Ishikawa (cell line): Measurements from ENCODE around the gene TEAD1.

Experiments used
- CEBPB ChIP-seq: IDR thresholded peaks from 2 replicates; pipeline ENCODE4 v1.6.1; 2012
- CREB1 ChIP-seq: IDR thresholded peaks from 2 replicates; pipeline ENCODE4 v1.6.1; 2012; ENCODE audit warnings: low read depth
- EGR1 ChIP-seq: IDR thresholded peaks from 2 replicates; pipeline ENCODE4 v1.6.1; 2012
- EP300 ChIP-seq: IDR thresholded peaks from 2 replicates; pipeline ENCODE4 v1.6.1; 2012; ENCODE audit warnings: borderline replicate concordance
- FOXM1 ChIP-seq: IDR thresholded peaks from 2 replicates; pipeline ENCODE4 v1.6.1; 2012; ENCODE audit warnings: low read depth, borderline replicate concordance
- MAX ChIP-seq: IDR thresholded peaks from 2 replicates; pipeline ENCODE4 v1.6.1; 2012
- NFIC ChIP-seq: IDR thresholded peaks from 2 replicates; pipeline ENCODE4 v1.6.1; 2012
- RAD21 ChIP-seq: IDR thresholded peaks from 2 replicates; pipeline ENCODE4 v1.6.1; 2012; ENCODE audit warnings: low read depth
- REST ChIP-seq: IDR thresholded peaks from 2 replicates; pipeline ENCODE4 v1.6.1; 2012; ENCODE audit warnings: low read depth, mild to moderate bottlenecking
- TAF1 ChIP-seq: IDR thresholded peaks from 2 replicates; pipeline ENCODE4 v1.6.1; 2012; ENCODE audit warnings: low read depth, mild to moderate bottlenecking
- TCF12 ChIP-seq: IDR thresholded peaks from 2 replicates; pipeline ENCODE4 v1.6.1; 2012; ENCODE audit warnings: low read depth
- TEAD4 ChIP-seq: IDR thresholded peaks from 2 replicates; pipeline ENCODE4 v1.6.1; 2012
- USF1 ChIP-seq: IDR thresholded peaks from 2 replicates; pipeline ENCODE4 v1.6.1; 2012
- YY1 ChIP-seq: IDR thresholded peaks from 2 replicates; pipeline ENCODE4 v1.6.1; 2012; ENCODE audit warnings: low read depth
- ZBTB7A ChIP-seq: IDR thresholded peaks from 2 replicates; pipeline ENCODE4 v1.6.1; 2012; ENCODE audit warnings: low read depth

Gene TEAD1

GRCh38 chr11:12893787-12894672 is 219.8 kb downstream of the TEAD1 start:
- TF ChIP-seq EP300 (peak; percentile 54; the same call in 1 of the 2 replicates), YY1 (no peak), CREB1 (no peak), ZBTB7A (no peak), TCF12 (0 out of 2 replicates have a peak, but pooled peaks have one; percentile 45), NFIC (peak; percentile 31), RAD21 (peak; percentile 85), REST (no peak), FOXM1 (0 out of 2 replicates have a peak, but pooled peaks have one; percentile 29), USF1 (no peak), MAX (peak; percentile 26; the same call in 1 of the 2 replicates), TEAD4 (peak; percentile 97), EGR1 (no peak), CEBPB (no peak)

- no peak for TF ChIP-seq MAX
- no peak for TF ChIP-seq FOXM1
- TF ChIP-seq TAF1: no peak
- TF ChIP-seq EGR1: no peak
- TF ChIP-seq EP300: no peak
- TF ChIP-seq CEBPB: no peak
Measured at GRCh38 chr11:12897390-12897789, 223.2 kb downstream of the TEAD1 start.

- TF ChIP-seq YY1: no peak
- no peak for TF ChIP-seq FOXM1
- TF ChIP-seq RAD21: no peak
- no peak for TF ChIP-seq TEAD4
- no peak for TF ChIP-seq ZBTB7A
- TF ChIP-seq CREB1: no peak
- no peak for TF ChIP-seq EGR1
- TF ChIP-seq TAF1: no peak
- no peak for TF ChIP-seq MAX
- no peak for TF ChIP-seq EP300
- TF ChIP-seq USF1: no peak
- TF ChIP-seq TCF12: no peak
- no peak for TF ChIP-seq NFIC
Measured at GRCh38 chr11:12897867-12898266, 223.6 kb downstream of the TEAD1 start.

- TF ChIP-seq YY1: no peak
- TF ChIP-seq TCF12: no peak
- TF ChIP-seq FOXM1: no peak
- TF ChIP-seq RAD21: no peak
- no peak for TF ChIP-seq EGR1
- no peak for TF ChIP-seq USF1
- TF ChIP-seq ZBTB7A: no peak
- peak; percentile 21; the same call in 1 of the 2 replicates for TF ChIP-seq NFIC
Measured at GRCh38 chr11:12900496-12900895, 226.3 kb downstream of the TEAD1 start.

- TF ChIP-seq CEBPB: no peak
- no peak for TF ChIP-seq EP300
- TF ChIP-seq REST: no peak
- no peak for TF ChIP-seq YY1
- TF ChIP-seq EGR1: no peak
- no peak for TF ChIP-seq TEAD4
- no peak for TF ChIP-seq MAX
- no peak for TF ChIP-seq NFIC
- no peak for TF ChIP-seq ZBTB7A
- no peak for TF ChIP-seq CREB1
- no peak for TF ChIP-seq FOXM1
Measured at GRCh38 chr11:12901272-12901671, 227.1 kb downstream of the TEAD1 start.
